Left lung (tissue), 10 donors: ENCODE results near the gene SLC19A3. TPM values are rescaled to one million over a fixed set of nuclear protein-coding genes. Genes with fewer than 3 reads are reported as not detected.
A peak's percentile ranks its signal among the peaks of the same experiment; 100 is the strongest.
"Not testable (repeated sequence)": the region's sequence is repeated elsewhere in the genome, so short reads cannot be mapped to it uniquely, and the experiment has no call there.

Source experiments
- ATAC-seq: fragments of 200-7000 bp; cut with Tn5 transposase; one replicate; pipeline ENCODE4 v1.9.1; 2020; ENCODE audit warnings: moderate library complexity
- DNase-seq, 4 donors: peaks; one replicate each; pipeline ENCODE4 v3.0.0-alpha.2; 2013 to 2020
- H3K27ac ChIP-seq, 2 donors: fragments of 200-600 bp; sonication (generic) in 1 of 2; one replicate each; pipeline versions ENCODE4 v1.5.0 to v1.8.0; 2020 to 2021
- H3K27me3 ChIP-seq, 2 donors: fragments of 200-600 bp; sonication (generic) in 1 of 2; one replicate each; pipeline versions ENCODE4 v1.5.0 to v1.8.0; 2020 to 2021
- H3K36me3 ChIP-seq, 2 donors: fragments of 200-600 bp; sonication (generic) in 1 of 2; one replicate each; pipeline versions ENCODE4 v1.5.0 to v1.8.0; 2020 to 2021
- H3K4me1 ChIP-seq, 2 donors: fragments of 200-600 bp; one replicate each; pipeline ENCODE4 v1.8.0; 2021
- H3K4me3 ChIP-seq, 2 donors: fragments of 200-600 bp; sonication (generic) in 1 of 2; one replicate each; pipeline versions ENCODE4 v1.5.0 to v1.8.0; 2020 to 2021; ENCODE audit warnings: mild to moderate bottlenecking in 1 of 2
- H3K9me3 ChIP-seq, 2 donors: fragments of 200-600 bp; sonication (generic) in 1 of 2; one replicate each; pipeline versions ENCODE4 v1.5.0 to v1.8.0; 2020 to 2021
- CTCF ChIP-seq, 2 donors: fragments of 200-600 bp; sonication (generic) in 1 of 2; IDR thresholded peaks; one replicate each; pipeline versions ENCODE4 v1.5.0 to v1.8.0; 2021; ENCODE audit warnings: antibody characterized with exemption in 2 of 2
- intact Hi-C, 2 donors: fragments of 100-400 bp; cut with DNase I; formaldehyde crosslinking; loops; one replicate each; pipeline versions ENCODE4 v1.11.2 to v1.14.2; 2022
- polyA plus RNA-seq, 6 donors: library from polyadenylated mRNA; unstranded; fragments of 120-200 nt; gene quantifications; one replicate each; pipeline ENCODE4 v1.2.1, GENCODE V29; 2013; ENCODE audit not compliant: insufficient read length in 6 of 6
- total RNA-seq, 2 donors: library from RNA; stranded (reverse); fragmentation: NEBNext Ultra II Directional; extraction: Animal tissue kit (Norgen Biotek cat#: 25700); gene quantifications; one replicate each; pipeline ENCODE4 v1.2.1, GENCODE V29; 2021
- donor health status: DM: no; HTN: yes; CAD: no.
- donor health status: DM: no; HTN: no; CAD: no.

Gene SLC19A3
- total and polyA plus RNA-seq, 8 donors, result 6.2 to 32.5 (median 21.5) TPM

- Histone ChIP-seq H3K27me3 (no peaks in the 10 kb centered on the region), H3K27ac (no peak overlapping the region), H3K9me3 (no peaks in the 10 kb centered on the region), H3K4me1 (no peaks in the 10 kb centered on the region), H3K4me3 (no peak overlapping the region), H3K36me3 (no peaks in the 10 kb centered on the region)
- ATAC-seq (no peak), DNase-seq (no peak)
- no peak for TF ChIP-seq CTCF (IDR thresholded peaks at IDR 0.05)
- intact Hi-C loops, result no loop called here
Observed at GRCh38 chr2:227739351-227739750, 21.5 kb upstream of the SLC19A3 start.

GRCh38 chr2:227728035-227728434, 10.2 kb upstream of the SLC19A3 start, which contains the start of gene SCYGR7:
SCYGR7 (plus strand) TSS chr2:227728335; CDS start chr2:227728335, 0 bp downstream.
- intact Hi-C loops, result no loop called here
- Histone ChIP-seq H3K36me3 (no peaks in the 10 kb centered on the region), H3K4me1 (no peaks in the 10 kb centered on the region), H3K27me3 (no peaks in the 10 kb centered on the region), H3K4me3 (no peak within 1 kb of the TSS), H3K27ac (no peak within 1 kb of the TSS), H3K9me3 (no peaks in the 10 kb centered on the region)
- no peak for DNase-seq
- no peak for TF ChIP-seq CTCF (IDR thresholded peaks at IDR 0.05)
- no peak for ATAC-seq

- H3K4me3 ChIP-seq, result no peak within 1 kb of the TSS
- intact Hi-C loops, result no loop called here
- no peak for TF ChIP-seq CTCF (IDR thresholded peaks at IDR 0.05)
- no peaks in the 10 kb centered on the region for H3K4me1 ChIP-seq
- H3K36me3 ChIP-seq, result no peaks in the 10 kb centered on the region
- no peaks in the 10 kb centered on the region for H3K9me3 ChIP-seq
- ATAC-seq (no peak), DNase-seq (no peak)
- H3K27me3 ChIP-seq, result no peaks in the 10 kb centered on the region
- H3K27ac ChIP-seq, result no peak within 1 kb of the TSS
Observed at GRCh38 chr2:227724394-227725039, 6.7 kb upstream of the SLC19A3 start, which contains the start of gene SCYGR6. SCYGR6 (minus strand) TSS chr2:227724757; CDS start chr2:227724757, 0 bp downstream.

- H3K4me1 ChIP-seq, H3K27me3 ChIP-seq, intact Hi-C loops, H3K36me3 ChIP-seq, H3K9me3 ChIP-seq, H3K4me3 ChIP-seq, H3K27ac ChIP-seq, ATAC-seq: not testable (repeated sequence)
- peak in 1 of 4 donors; percentile 11 for DNase-seq
Observed at GRCh38 chr2:227722821-227723220, 5.0 kb upstream of the SLC19A3 start.

- TF ChIP-seq CTCF (IDR thresholded peaks at IDR 0.05), result no peak
- intact Hi-C loops, result no loop called here
- no peak for DNase-seq
- no peak for ATAC-seq
- no peaks in the 10 kb centered on the region for H3K4me1 ChIP-seq
- H3K27ac ChIP-seq, result no peak overlapping the region
- H3K4me3 ChIP-seq, result no peak overlapping the region
- no peaks in the 10 kb centered on the region for H3K36me3 ChIP-seq
- peaks cover 0 to 15% of the 10 kb centered on the region in 2 donors for H3K27me3 ChIP-seq
- H3K9me3 ChIP-seq, result no peaks in the 10 kb centered on the region
Observed at GRCh38 chr2:227720680-227721079, 2.9 kb upstream of the SLC19A3 start.

GRCh38 chr2:227719641-227720040, 1.8 kb upstream of the SLC19A3 start:
- no peak overlapping the region for H3K27ac ChIP-seq
- TF ChIP-seq CTCF (IDR thresholded peaks at IDR 0.05), result no peak
- peaks cover 0 to 15% of the 10 kb centered on the region in 2 donors for H3K27me3 ChIP-seq
- ATAC-seq (peak; percentile 6), DNase-seq (no peak)
- intact Hi-C loops, result no loop called here
- no peaks in the 10 kb centered on the region for H3K9me3 ChIP-seq
- H3K4me1 ChIP-seq, result no peaks in the 10 kb centered on the region
- H3K36me3 ChIP-seq, result no peaks in the 10 kb centered on the region
- H3K4me3 ChIP-seq, result no peak overlapping the region
